Measurements from ENCODE around the gene GGN. TPM values are rescaled to one million over a fixed set of nuclear protein-coding genes. Genes with fewer than 3 reads are reported as not detected.

Gene GGN
- total RNA-seq, 4 donors from 2014 or later, result 0.36 to 1.9 (median 1.5) TPM

- TF ChIP-seq CTCF (IDR thresholded peaks at IDR 0.05) (no peak), POLR2A (IDR thresholded peaks at IDR 0.05) (no peak)
- 35 to 49% methylated on average over 7 of the region's 7 CpGs for WGBS, 2 donors
- intact Hi-C loops (cut with DNase I; ENCODE audit: low total_unique reads), result loop anchor here (10.0 kb wide), 1 partner anchor 225 kb away; no protein-coding TSS in a partner anchor
- H3K4me3 ChIP-seq (ENCODE audit: low read depth, poor library complexity, severe bottlenecking), result no peak overlapping the region
- no peak for DNase-seq (ENCODE audit: low spot score in 2 of 2)
These were observed 21.8 kb upstream of the GGN start for GRCh38 chr19:38409631-38410133.

GRCh38 chr19:38405276-38405675, 17.4 kb upstream of the GGN start:
- 91 to 94% methylated on average over 6 to 8 of the region's 8 CpGs for WGBS, 2 donors
- H3K4me3 ChIP-seq (ENCODE audit: low read depth, poor library complexity, severe bottlenecking), result no peak overlapping the region
- DNase-seq (ENCODE audit: low spot score in 2 of 2), result no peak
- no peak for TF ChIP-seq POLR2A (IDR thresholded peaks at IDR 0.05)
- TF ChIP-seq CTCF (IDR thresholded peaks at IDR 0.05), result no peak
- intact Hi-C loops (cut with DNase I; ENCODE audit: low total_unique reads), result loop anchor here (10.0 kb wide), 1 partner anchor 230 kb away; no protein-coding TSS in a partner anchor

- WGBS, 2 donors, result 95 to 96% methylated on average over 6 of the region's 6 CpGs
- TF ChIP-seq POLR2A (IDR thresholded peaks at IDR 0.05), result no peak
- TF ChIP-seq CTCF (IDR thresholded peaks at IDR 0.05), result no peak
- intact Hi-C loops (cut with DNase I; ENCODE audit: low total_unique reads), result loop anchor here (10.0 kb wide), 1 partner anchor 230 kb away; no protein-coding TSS in a partner anchor
These were observed 17.0 kb upstream of the GGN start for GRCh38 chr19:38404858-38405257.

GRCh38 chr19:38402967-38403674, 15.3 kb upstream of the GGN start, which contains the start of gene FAM98C:
FAM98C (plus strand) TSS chr19:38403093; CDS start chr19:38403154, 61 bp downstream.
- peak within 1 kb of the TSS; percentile 75 for H3K4me3 ChIP-seq (ENCODE audit: low read depth, poor library complexity, severe bottlenecking)
- WGBS, 2 donors, result 0 to 1% methylated on average over 6 to 36 of the region's 82 CpGs
- intact Hi-C loops (cut with DNase I; ENCODE audit: low total_unique reads), result loop anchor here (10.0 kb wide), 1 partner anchor 232 kb away; no protein-coding TSS in a partner anchor
- TF ChIP-seq POLR2A (IDR thresholded peaks at IDR 0.05) (no peak), CTCF (IDR thresholded peaks at IDR 0.05) (peak in 1 of 3 donors; percentile 76)
- DNase-seq (ENCODE audit: low spot score in 2 of 2), result peak; percentile 94 to 99

More at GRCh38 chr19:38404858-38405257, 17.0 kb upstream of the GGN start:
- DNase-seq (ENCODE audit: low spot score in 2 of 2), result no peak
- H3K4me3 ChIP-seq (ENCODE audit: low read depth, poor library complexity, severe bottlenecking), result no peak overlapping the region

GRCh38 chr19:38402623-38402966, 14.8 kb upstream of the GGN start:
- no peak overlapping the region for H3K4me3 ChIP-seq (ENCODE audit: low read depth, poor library complexity, severe bottlenecking)
- 2% methylated on average over 16 to 18 of the region's 18 CpGs for WGBS, 2 donors
- intact Hi-C loops (cut with DNase I; ENCODE audit: low total_unique reads), result loop anchor here (10.0 kb wide), 1 partner anchor 232 kb away; no protein-coding TSS in a partner anchor
- no peak for DNase-seq (ENCODE audit: low spot score in 2 of 2)
- no peak for TF ChIP-seq CTCF (IDR thresholded peaks at IDR 0.05)
- TF ChIP-seq POLR2A (IDR thresholded peaks at IDR 0.05), result no peak

All from lower leg skin (tissue), 4 donors.